A673 (cell line): Measurements from ENCODE around the gene FGF21.

Experiments used
- EZH2 ChIP-seq: fragments of 200-600 bp; sonication (generic); IDR thresholded peaks from 2 replicates; pipeline ENCODE4 v1.6.1; 2017; ENCODE audit warnings: borderline replicate concordance, low read depth, mild to moderate bottlenecking, mixed read lengths, antibody characterized with exemption, low read length; ENCODE audit not compliant: poor library complexity, severe bottlenecking
- TF ChIP-seq, protein P1 (sequence below): fragments of 300-800, 200-600 bp; sonication (generic); conservative IDR thresholded peaks from 2 replicates; pipeline ENCODE4 v1.5.1; 2017; ENCODE audit warnings: low read depth, mild to moderate bottlenecking, antibody characterized with exemption, low read length, moderate library complexity, mixed read lengths

GRCh38 chr19:48719263-48720171 is 35.8 kb upstream of the FGF21 start, which contains the start of gene MAMSTR:
- TF ChIP-seq, protein P1, sequence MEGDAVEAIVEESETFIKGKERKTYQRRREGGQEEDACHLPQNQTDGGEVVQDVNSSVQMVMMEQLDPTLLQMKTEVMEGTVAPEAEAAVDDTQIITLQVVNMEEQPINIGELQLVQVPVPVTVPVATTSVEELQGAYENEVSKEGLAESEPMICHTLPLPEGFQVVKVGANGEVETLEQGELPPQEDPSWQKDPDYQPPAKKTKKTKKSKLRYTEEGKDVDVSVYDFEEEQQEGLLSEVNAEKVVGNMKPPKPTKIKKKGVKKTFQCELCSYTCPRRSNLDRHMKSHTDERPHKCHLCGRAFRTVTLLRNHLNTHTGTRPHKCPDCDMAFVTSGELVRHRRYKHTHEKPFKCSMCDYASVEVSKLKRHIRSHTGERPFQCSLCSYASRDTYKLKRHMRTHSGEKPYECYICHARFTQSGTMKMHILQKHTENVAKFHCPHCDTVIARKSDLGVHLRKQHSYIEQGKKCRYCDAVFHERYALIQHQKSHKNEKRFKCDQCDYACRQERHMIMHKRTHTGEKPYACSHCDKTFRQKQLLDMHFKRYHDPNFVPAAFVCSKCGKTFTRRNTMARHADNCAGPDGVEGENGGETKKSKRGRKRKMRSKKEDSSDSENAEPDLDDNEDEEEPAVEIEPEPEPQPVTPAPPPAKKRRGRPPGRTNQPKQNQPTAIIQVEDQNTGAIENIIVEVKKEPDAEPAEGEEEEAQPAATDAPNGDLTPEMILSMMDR: no peak
- no peak for TF ChIP-seq EZH2
